ENCODE data around the gene MYO7B.
"Not testable (repeated sequence)": the region's sequence is repeated elsewhere in the genome, so short reads cannot be mapped to it uniquely, and the experiment has no call there.

Gene MYO7B

DNA sequence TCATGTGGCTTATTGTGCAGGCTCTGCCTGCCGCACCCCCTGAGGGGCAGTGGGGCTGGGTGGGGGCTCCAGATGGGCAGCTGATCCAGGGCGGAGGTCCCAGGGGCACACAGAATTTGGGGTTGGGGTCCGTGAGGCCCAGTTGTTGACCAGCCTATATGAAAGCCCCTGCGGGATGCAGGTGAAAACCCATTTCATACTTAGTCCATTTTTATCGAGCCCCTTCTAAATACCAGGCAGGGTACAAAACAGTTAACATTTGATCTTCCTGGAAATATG lies 30.6 kb downstream of the MYO7B start:
- Histone ChIP-seq H3K4me1 (ENCODE audit: control extremely low read depth in 1 of 4, control insufficient read depth in 4 of 4, insufficient read depth in 4 of 4, low read length in 3 of 4) (no peaks in the 10 kb centered on the region), H3K36me3 (ENCODE audit: control insufficient read depth in 4 of 4, insufficient read depth in 4 of 4, low read length in 3 of 4) (no peaks in the 10 kb centered on the region), H3K27me3 (replicated peaks in 2 of 5; ENCODE audit: control insufficient read depth in 4 of 5, insufficient read depth in 5 of 5, low read length in 4 of 5) (no peaks in the 10 kb centered on the region), H3K4me3 (ENCODE audit: control insufficient read depth in 1 of 7, extremely low read depth in 1 of 7, insufficient read depth in 4 of 7, low read depth in 2 of 7, low read length in 6 of 7) (no peak overlapping the region), H3K9me3 (ENCODE audit: control extremely low read depth in 1 of 5, control insufficient read depth in 4 of 5, insufficient read depth in 2 of 5, low read depth in 1 of 5, low read length in 4 of 5) (no peaks in the 10 kb centered on the region), H3K27ac (ENCODE audit: insufficient read depth in 1 of 2, low read depth in 1 of 2, low read length in 2 of 2, poor library complexity in 1 of 2, severe bottlenecking in 2 of 2) (no peak overlapping the region)
- ChIA-PET POLR2A (no interaction called here), CTCF (no interaction called here)
- WGBS (ENCODE audit: insufficient coverage) = 93% methylated on average over 5 of the region's 5 CpGs
- no peak for DNase-seq

DNA sequence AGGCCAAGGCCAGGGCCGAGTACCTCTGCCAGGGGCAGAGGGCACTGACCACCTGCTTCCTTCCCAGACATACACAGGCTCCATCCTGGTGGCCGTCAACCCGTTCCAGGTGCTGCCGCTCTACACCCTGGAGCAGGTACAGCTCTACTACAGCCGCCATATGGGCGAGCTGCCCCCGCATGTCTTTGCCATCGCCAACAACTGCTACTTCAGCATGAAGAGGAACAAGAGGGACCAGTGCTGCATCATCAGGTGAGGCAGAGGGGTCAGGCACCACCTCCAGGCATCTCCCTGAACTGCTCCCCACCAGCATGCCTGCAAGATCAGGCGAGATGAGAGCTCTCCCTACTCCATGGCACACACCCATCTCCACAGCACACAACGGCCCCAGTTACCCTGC lies 31.1 kb downstream of the MYO7B start:
- WGBS (ENCODE audit: insufficient coverage) = 100% methylated on average over 7 of the region's 10 CpGs
- DNase-seq = no peak
- Histone ChIP-seq H3K4me1 (ENCODE audit: control extremely low read depth in 1 of 4, control insufficient read depth in 4 of 4, insufficient read depth in 4 of 4, low read length in 3 of 4) (no peaks in the 10 kb centered on the region), H3K27ac (ENCODE audit: insufficient read depth in 1 of 2, low read depth in 1 of 2, low read length in 2 of 2, poor library complexity in 1 of 2, severe bottlenecking in 2 of 2) (no peak overlapping the region), H3K9me3 (ENCODE audit: control extremely low read depth in 1 of 5, control insufficient read depth in 4 of 5, insufficient read depth in 2 of 5, low read depth in 1 of 5, low read length in 4 of 5) (no peaks in the 10 kb centered on the region), H3K36me3 (ENCODE audit: control insufficient read depth in 4 of 4, insufficient read depth in 4 of 4, low read length in 3 of 4) (no peaks in the 10 kb centered on the region), H3K4me3 (ENCODE audit: control insufficient read depth in 1 of 7, extremely low read depth in 1 of 7, insufficient read depth in 4 of 7, low read depth in 2 of 7, low read length in 6 of 7) (no peak overlapping the region), H3K27me3 (replicated peaks in 2 of 5; ENCODE audit: control insufficient read depth in 4 of 5, insufficient read depth in 5 of 5, low read length in 4 of 5) (no peaks in the 10 kb centered on the region)
- ChIA-PET CTCF (interaction anchor here (1.4 kb wide), 1 partner anchor 25 kb away, joined by 5 read pairs; no protein-coding TSS in a partner anchor), POLR2A (no interaction called here)

DNA sequence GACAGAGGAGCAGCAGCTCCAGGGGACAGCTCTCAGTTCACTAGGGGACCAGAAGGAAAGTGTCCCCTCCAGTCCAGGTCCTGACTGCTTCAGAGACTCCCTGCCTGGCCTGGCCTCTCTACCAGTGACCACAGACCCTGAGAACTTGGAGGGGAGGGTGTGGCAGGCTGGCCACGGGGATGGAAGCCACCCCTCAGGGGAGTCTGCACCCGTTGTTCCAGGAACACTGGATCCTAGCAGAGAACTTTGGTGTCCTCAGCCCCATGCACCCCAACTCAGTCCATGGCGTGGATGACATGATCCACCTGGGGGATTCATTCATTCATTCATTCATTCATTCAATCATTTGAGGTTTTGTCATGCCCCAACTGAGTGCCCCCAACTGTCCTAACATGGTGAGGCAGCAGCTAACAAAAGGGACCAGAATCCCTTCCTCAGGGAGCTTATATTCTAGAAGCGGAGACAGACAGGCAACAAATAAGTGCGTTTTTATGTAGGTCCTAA lies 31.9 kb downstream of the MYO7B start:
- H3K36me3 ChIP-seq (ENCODE audit: control insufficient read depth in 4 of 4, insufficient read depth in 4 of 4, low read length in 3 of 4) = no peaks in the 10 kb centered on the region
- H3K9me3 ChIP-seq (ENCODE audit: control extremely low read depth in 1 of 5, control insufficient read depth in 4 of 5, insufficient read depth in 2 of 5, low read depth in 1 of 5, low read length in 4 of 5) = no peaks in the 10 kb centered on the region
- H3K4me3 ChIP-seq (ENCODE audit: control insufficient read depth in 1 of 7, extremely low read depth in 1 of 7, insufficient read depth in 4 of 7, low read depth in 2 of 7, low read length in 6 of 7) = no peak overlapping the region
- no peaks in the 10 kb centered on the region for H3K27me3 ChIP-seq (replicated peaks in 2 of 5; ENCODE audit: control insufficient read depth in 4 of 5, insufficient read depth in 5 of 5, low read length in 4 of 5)
- ChIA-PET CTCF (interaction anchor here (1.0 to 1.4 kb wide), 4 partner anchors 11 to 27 kb away, joined by 3 to 5 read pairs (median 4); no protein-coding TSS in a partner anchor), POLR2A (no interaction called here)
- DNase-seq = no peak
- no peaks in the 10 kb centered on the region for H3K4me1 ChIP-seq (ENCODE audit: control extremely low read depth in 1 of 4, control insufficient read depth in 4 of 4, insufficient read depth in 4 of 4, low read length in 3 of 4)
- no peak overlapping the region for H3K27ac ChIP-seq (ENCODE audit: insufficient read depth in 1 of 2, low read depth in 1 of 2, low read length in 2 of 2, poor library complexity in 1 of 2, severe bottlenecking in 2 of 2)
- 90% methylated on average over 2 of the region's 5 CpGs for WGBS (ENCODE audit: insufficient coverage)

DNA sequence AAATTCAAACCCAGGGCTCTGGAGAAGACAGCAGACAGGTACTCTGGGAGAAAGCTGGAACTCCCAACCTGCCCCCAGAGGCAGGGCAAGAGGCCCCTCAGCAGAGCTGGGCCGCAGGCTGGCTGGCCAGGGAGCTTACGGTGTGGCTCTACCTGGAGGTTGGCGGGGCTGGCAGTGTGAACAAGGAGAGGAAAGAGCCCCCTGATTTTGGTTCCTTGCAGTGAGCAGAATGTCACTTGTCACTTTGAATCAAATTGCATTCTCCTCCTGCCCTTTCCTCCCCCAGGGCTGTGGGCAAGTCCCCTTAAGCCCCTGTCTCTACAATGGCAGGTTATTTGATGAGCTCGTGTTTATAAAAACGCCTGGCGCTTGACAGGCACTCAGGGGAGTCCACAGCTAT lies 32.6 kb downstream of the MYO7B start:
- POLR2A ChIA-PET = no interaction called here
- CTCF ChIA-PET = interaction anchor here (1.0 to 1.4 kb wide), 4 partner anchors 10 to 27 kb away, joined by 3 to 5 read pairs (median 4); no protein-coding TSS in a partner anchor
- Histone ChIP-seq H3K36me3 (ENCODE audit: control insufficient read depth in 4 of 4, insufficient read depth in 4 of 4, low read length in 3 of 4) (no peaks in the 10 kb centered on the region), H3K9me3 (ENCODE audit: control extremely low read depth in 1 of 5, control insufficient read depth in 4 of 5, insufficient read depth in 2 of 5, low read depth in 1 of 5, low read length in 4 of 5) (no peaks in the 10 kb centered on the region), H3K4me3 (ENCODE audit: control insufficient read depth in 1 of 7, extremely low read depth in 1 of 7, insufficient read depth in 4 of 7, low read depth in 2 of 7, low read length in 6 of 7) (no peak overlapping the region), H3K27ac (ENCODE audit: insufficient read depth in 1 of 2, low read depth in 1 of 2, low read length in 2 of 2, poor library complexity in 1 of 2, severe bottlenecking in 2 of 2) (no peak overlapping the region), H3K4me1 (ENCODE audit: control extremely low read depth in 1 of 4, control insufficient read depth in 4 of 4, insufficient read depth in 4 of 4, low read length in 3 of 4) (no peaks in the 10 kb centered on the region), H3K27me3 (replicated peaks in 2 of 5; ENCODE audit: control insufficient read depth in 4 of 5, insufficient read depth in 5 of 5, low read length in 4 of 5) (no peaks in the 10 kb centered on the region)
- 95% methylated on average over 6 of the region's 6 CpGs for WGBS (ENCODE audit: insufficient coverage)
- DNase-seq = no peak

DNA sequence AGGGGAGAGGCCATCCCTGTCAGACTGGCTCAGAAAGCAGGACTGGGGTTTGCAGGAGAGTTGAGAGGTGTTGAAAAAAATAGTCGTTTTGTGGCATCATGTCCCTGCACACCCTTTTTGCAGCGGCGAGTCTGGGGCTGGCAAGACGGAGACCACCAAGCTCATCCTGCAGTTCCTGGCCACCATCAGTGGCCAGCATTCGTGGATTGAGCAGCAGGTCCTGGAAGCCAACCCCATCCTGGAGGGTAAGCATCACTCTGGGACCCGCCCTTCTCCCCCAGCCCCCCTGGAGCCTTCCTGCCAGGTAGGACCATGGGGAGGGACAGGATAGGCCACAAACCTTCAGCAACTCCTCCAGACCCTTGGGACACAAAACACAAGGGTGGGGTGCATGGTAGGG lies 34.2 kb downstream of the MYO7B start:
- Histone ChIP-seq H3K4me3 (ENCODE audit: control insufficient read depth in 1 of 7, extremely low read depth in 1 of 7, insufficient read depth in 4 of 7, low read depth in 2 of 7, low read length in 6 of 7) (no peak overlapping the region), H3K4me1 (ENCODE audit: control extremely low read depth in 1 of 4, control insufficient read depth in 4 of 4, insufficient read depth in 4 of 4, low read length in 3 of 4) (peaks cover 0 to 2% (median 0%) of the 10 kb centered on the region in 4 experiments), H3K27me3 (replicated peaks in 2 of 5; ENCODE audit: control insufficient read depth in 4 of 5, insufficient read depth in 5 of 5, low read length in 4 of 5) (no peaks in the 10 kb centered on the region), H3K36me3 (ENCODE audit: control insufficient read depth in 4 of 4, insufficient read depth in 4 of 4, low read length in 3 of 4) (no peaks in the 10 kb centered on the region), H3K27ac (ENCODE audit: insufficient read depth in 1 of 2, low read depth in 1 of 2, low read length in 2 of 2, poor library complexity in 1 of 2, severe bottlenecking in 2 of 2) (no peak overlapping the region), H3K9me3 (ENCODE audit: control extremely low read depth in 1 of 5, control insufficient read depth in 4 of 5, insufficient read depth in 2 of 5, low read depth in 1 of 5, low read length in 4 of 5) (no peaks in the 10 kb centered on the region)
- 95% methylated on average over 4 of the region's 6 CpGs for WGBS (ENCODE audit: insufficient coverage)
- POLR2A ChIA-PET = no interaction called here
- CTCF ChIA-PET = interaction anchor here (1.2 kb wide), 1 partner anchor 22 kb away, joined by 3 read pairs; no protein-coding TSS in a partner anchor
- DNase-seq = no peak

DNA sequence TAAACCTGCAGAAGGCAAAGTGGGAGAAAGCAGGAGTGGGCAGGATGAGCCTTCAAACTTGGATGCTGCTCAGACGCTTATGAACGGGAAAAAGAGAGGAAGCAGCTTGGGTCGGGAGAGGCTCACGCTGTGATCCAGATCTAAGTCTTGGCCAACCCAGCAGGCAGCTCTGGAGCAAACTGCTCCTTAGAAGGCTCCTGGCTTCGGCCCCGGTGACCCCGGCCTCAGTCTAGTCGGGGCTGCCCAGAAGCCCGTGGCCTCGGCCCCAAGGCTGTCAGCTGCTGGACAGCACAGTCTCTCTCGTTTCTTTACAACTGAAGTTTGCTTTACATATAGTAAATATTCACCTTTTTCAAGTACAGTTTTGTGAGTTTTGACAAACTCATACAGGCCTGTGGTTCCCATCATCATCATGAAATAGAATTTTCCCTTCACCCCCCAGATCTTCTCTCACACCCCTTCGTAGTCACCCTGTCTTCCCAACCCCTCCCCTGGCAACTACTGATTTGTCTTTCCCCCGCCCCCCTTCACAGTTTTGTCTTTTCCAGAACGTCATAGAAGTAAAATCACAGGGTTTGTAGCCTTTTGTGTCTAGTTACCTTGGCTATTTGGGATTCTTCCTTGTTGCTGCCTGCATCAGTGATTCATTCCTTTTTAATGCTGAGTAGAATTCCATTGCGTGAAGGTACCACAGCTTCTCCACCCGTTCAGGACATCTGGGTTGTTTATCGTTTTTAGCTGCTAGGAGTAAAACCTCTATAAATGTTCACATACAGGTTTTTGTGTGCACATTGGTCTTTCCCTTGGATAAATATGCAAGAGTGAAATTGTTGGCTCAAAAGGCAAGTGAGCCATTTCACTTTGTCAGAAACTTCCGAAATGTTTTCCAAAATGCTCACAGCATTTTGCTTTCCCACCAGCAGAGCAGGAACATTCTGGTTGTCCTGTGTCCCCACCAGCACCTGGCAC lies 35.1 kb downstream of the MYO7B start:
- ChIA-PET CTCF (interaction anchor here (1.2 kb wide), 1 partner anchor 21 kb away, joined by 3 read pairs; no protein-coding TSS in a partner anchor), POLR2A (no interaction called here)
- Histone ChIP-seq H3K36me3 (ENCODE audit: control insufficient read depth in 4 of 4, insufficient read depth in 4 of 4, low read length in 3 of 4) (no peaks in the 10 kb centered on the region), H3K27ac (ENCODE audit: insufficient read depth in 1 of 2, low read depth in 1 of 2, low read length in 2 of 2, poor library complexity in 1 of 2, severe bottlenecking in 2 of 2) (no peak overlapping the region), H3K4me3 (ENCODE audit: control insufficient read depth in 1 of 7, extremely low read depth in 1 of 7, insufficient read depth in 4 of 7, low read depth in 2 of 7, low read length in 6 of 7) (no peak overlapping the region), H3K4me1 (ENCODE audit: control extremely low read depth in 1 of 4, control insufficient read depth in 4 of 4, insufficient read depth in 4 of 4, low read length in 3 of 4) (peaks cover 0 to 9% (median 3%) of the 10 kb centered on the region in 4 experiments), H3K27me3 (replicated peaks in 2 of 5; ENCODE audit: control insufficient read depth in 4 of 5, insufficient read depth in 5 of 5, low read length in 4 of 5) (no peaks in the 10 kb centered on the region), H3K9me3 (ENCODE audit: control extremely low read depth in 1 of 5, control insufficient read depth in 4 of 5, insufficient read depth in 2 of 5, low read depth in 1 of 5, low read length in 4 of 5) (no peaks in the 10 kb centered on the region)
- DNase-seq = no peak
- 94% methylated on average over 17 of the region's 18 CpGs for WGBS (ENCODE audit: insufficient coverage)

DNA sequence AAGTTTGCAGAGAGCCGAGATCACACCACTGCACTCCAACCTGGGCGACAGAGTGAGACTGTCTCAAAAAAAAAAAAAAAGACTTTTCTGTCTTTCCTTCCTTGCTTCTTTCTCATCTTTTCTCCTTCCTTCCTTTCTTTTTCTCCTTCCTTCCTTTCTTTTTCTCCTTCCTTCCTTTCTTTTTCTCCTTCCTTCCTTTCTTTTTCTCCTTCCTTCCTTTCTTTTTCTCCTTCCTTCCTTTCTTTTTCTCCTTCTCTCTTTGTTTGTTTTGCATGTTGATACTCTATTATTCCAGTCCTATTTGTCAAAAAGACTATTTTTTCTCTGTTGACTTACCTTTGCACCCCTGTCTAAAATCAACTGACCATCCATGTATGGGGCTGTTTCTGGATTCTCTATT lies 36.9 kb downstream of the MYO7B start:
- CTCF ChIA-PET; H3K9me3 ChIP-seq (ENCODE audit: control extremely low read depth in 1 of 5, control insufficient read depth in 4 of 5, insufficient read depth in 2 of 5, low read depth in 1 of 5, low read length in 4 of 5); H3K27me3 ChIP-seq (replicated peaks in 2 of 5; ENCODE audit: control insufficient read depth in 4 of 5, insufficient read depth in 5 of 5, low read length in 4 of 5); H3K27ac ChIP-seq (ENCODE audit: insufficient read depth in 1 of 2, low read depth in 1 of 2, low read length in 2 of 2, poor library complexity in 1 of 2, severe bottlenecking in 2 of 2); H3K4me3 ChIP-seq (ENCODE audit: control insufficient read depth in 1 of 7, extremely low read depth in 1 of 7, insufficient read depth in 4 of 7, low read depth in 2 of 7, low read length in 6 of 7); POLR2A ChIA-PET; H3K36me3 ChIP-seq (ENCODE audit: control insufficient read depth in 4 of 4, insufficient read depth in 4 of 4, low read length in 3 of 4); DNase-seq: not testable (repeated sequence)
- WGBS (ENCODE audit: insufficient coverage) = no CpG with 5 or more reads among the region's 2 CpGs
- H3K4me1 ChIP-seq (ENCODE audit: control extremely low read depth in 1 of 4, control insufficient read depth in 4 of 4, insufficient read depth in 4 of 4, low read length in 3 of 4) = peaks cover 0 to 24% (median 14%) of the 10 kb centered on the region in 4 experiments

Measured in common myeloid progenitor, CD34-positive (primary cell).